ENCODE data around the gene RALGPS1. TPM values are rescaled to one million over a fixed set of nuclear protein-coding genes. Genes with fewer than 3 reads are reported as not detected.

The RALGPS1 gene
- total and polyA plus RNA-seq, 2 of the 8 experiments (the other 6 are each of a cell fraction or from before 2014, with no cell fraction given) = 20.0 to 23.5 TPM

DNA sequence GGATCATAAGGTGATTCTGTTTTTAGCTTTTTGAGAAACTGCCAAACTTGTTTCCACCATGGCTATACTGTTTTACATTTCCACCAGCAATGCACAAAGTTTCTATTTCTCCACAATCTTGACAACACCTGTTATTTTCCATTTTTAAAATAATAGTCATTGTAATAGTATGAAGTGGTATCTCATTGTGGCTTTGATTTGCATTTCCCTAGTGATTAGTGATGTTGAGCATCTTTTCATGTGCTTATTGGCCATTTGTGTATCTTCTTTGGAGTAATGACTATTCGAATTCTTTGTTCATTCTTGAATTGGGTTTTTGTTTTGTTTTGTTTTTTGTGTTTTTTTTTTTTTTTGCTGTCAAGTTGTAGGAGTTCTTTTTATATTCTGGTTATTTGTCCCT, 354.9 kb downstream of the RALGPS1 start:
- Histone ChIP-seq H3K36me3 (ENCODE audit: control insufficient read depth in 2 of 4, insufficient read depth in 4 of 4, low read length in 3 of 4) (no peaks in the 10 kb centered on the region; a peak in 1 of 8 replicates), H2BK120ac (replicated peaks; ENCODE audit: low read depth, low read length) (no peak overlapping the region), H3K4me2 (ENCODE audit: insufficient read depth in 1 of 2, low read depth in 2 of 2, low read length in 2 of 2) (no peak overlapping the region), H3K4me3 (ENCODE audit: extremely low read depth in 1 of 4, insufficient read depth in 2 of 4, low read depth in 3 of 4, low read length in 4 of 4) (no peak overlapping the region), H2AFZ (ENCODE audit: low read length) (no peak overlapping the region), H2BK20ac (ENCODE audit: low read length) (no peak overlapping the region), H3K27me3 (replicated peaks in 1 of 4; ENCODE audit: control insufficient read depth in 3 of 4, extremely low read depth in 1 of 4, insufficient read depth in 3 of 4, low read length in 3 of 4) (no peaks in the 10 kb centered on the region; a peak in 1 of 7 replicates), H3K79me1 (ENCODE audit: low read depth, low read length) (no peaks in the 10 kb centered on the region), H3K23ac (ENCODE audit: insufficient read length) (no peak overlapping the region), H4K8ac (ENCODE audit: extremely low read depth, insufficient read depth, low read length) (no peak overlapping the region), H3K4ac (replicated peaks; ENCODE audit: insufficient read length, low read depth, low read length) (no peak overlapping the region), H3K27ac (ENCODE audit: low read depth, low read length) (no peak overlapping the region), H2BK15ac (ENCODE audit: low read length) (no peak overlapping the region), H4K91ac (replicated peaks; ENCODE audit: insufficient read length, low read length) (no peak overlapping the region), H2AK5ac (ENCODE audit: low read depth, low read length) (no peak overlapping the region), H3K56ac (replicated peaks; ENCODE audit: insufficient read length, low read depth, low read length) (no peak overlapping the region), H3K4me1 (replicated peaks in 1 of 4; ENCODE audit: control insufficient read depth in 3 of 4, insufficient read depth in 4 of 4, low read length in 3 of 4) (peaks cover 0 to 5% (median 0%) of the 10 kb centered on the region in 4 experiments; a peak in 1 of 7 replicates), H3K14ac (ENCODE audit: insufficient read length) (no peak overlapping the region), H3K23me2 (ENCODE audit: low read depth, low read length) (no peaks in the 10 kb centered on the region), H3K18ac (ENCODE audit: extremely low read depth, low read length) (no peak overlapping the region), H3K9me3 (ENCODE audit: insufficient read depth in 2 of 2, low read depth in 1 of 2, low read length in 1 of 2) (no peaks in the 10 kb centered on the region), H4K20me1 (replicated peaks in 1 of 2; ENCODE audit: control insufficient read depth in 1 of 2, insufficient read depth in 2 of 2, low read length in 2 of 2) (no peaks in the 10 kb centered on the region), H3K9ac (replicated peaks in 1 of 4; ENCODE audit: extremely low read depth in 1 of 4, low read depth in 3 of 4, low read length in 3 of 4) (no peak overlapping the region), H3K79me2 (ENCODE audit: control insufficient read depth in 1 of 2, insufficient read depth in 2 of 2, low read length in 2 of 2) (no peaks in the 10 kb centered on the region), H2BK12ac (ENCODE audit: low read depth, low read length) (no peak overlapping the region), H2BK5ac (ENCODE audit: low read depth, low read length) (no peak overlapping the region), H4K5ac (ENCODE audit: insufficient read length, low read depth, low read length) (no peak overlapping the region)
- ChIA-PET POLR2A (ENCODE audit: partially characterized antibody) (no interaction called here), CTCF (ENCODE audit: partially characterized antibody) (interaction anchor here (0.9 to 1.3 kb wide), 2 partner anchors 19 to 1075 kb away, joined by 3 read pairs; no protein-coding TSS in a partner anchor)
- DNase-seq (ENCODE audit: low read depth in 1 of 2, low spot score in 2 of 2) (no peak), FAIRE-seq (no peak)
- 65% methylated on average over 1 of the region's 1 CpG; no CpG with 5 or more reads in 1 of the 2 experiments for WGBS, 2 experiments (ENCODE audit: extremely low coverage in 1 of 2, insufficient coverage in 1 of 2, insufficient read length in 1 of 2, insufficient replicate concordance in 2 of 2, low coverage in 1 of 2, low lambda C conversion rate in 2 of 2, missing lambda C conversion rate in 1 of 2)
- TF ChIP-seq TAF7 (optimal IDR thresholded peaks at IDR 0.05; ENCODE audit: borderline replicate concordance, low read depth, low read length) = no peak
- no peak for TF ChIP-seq JUN (IDR thresholded peaks at IDR 0.05; ENCODE audit: low read depth, low read length)
- no peak for TF ChIP-seq HDAC2 (IDR thresholded peaks at IDR 0.05; ENCODE audit: borderline replicate concordance in 1 of 2, low read depth in 2 of 2, low read length in 2 of 2)

Other genes with a start within 250 kb of the RALGPS1 start
- gene ZBTB43, start 109.7 kb upstream of the RALGPS1 start, total RNA-seq (2021; fragmentation: NEBNext Ultra II Directional; extraction: Animal tissue kit (Norgen Biotek cat#: 25700)) = 16.7 and 18.7 TPM in 2 replicates
- 3.0 and 4.1 TPM in 2 replicates for gene ZBTB43, start 109.7 kb upstream of the RALGPS1 start, polyA plus RNA-seq (2011; rRNA removed)
- 15.9 and 16.9 TPM in 2 replicates for gene ZBTB34, start 54.1 kb upstream of the RALGPS1 start, total RNA-seq (2021; fragmentation: NEBNext Ultra II Directional; extraction: Animal tissue kit (Norgen Biotek cat#: 25700))
- 5.5 and 8.2 TPM in 2 replicates for gene ZBTB34, start 54.1 kb upstream of the RALGPS1 start, polyA plus RNA-seq (2011; rRNA removed)
- gene ANGPTL2, start 207.9 kb downstream of the RALGPS1 start, total RNA-seq (2021; fragmentation: NEBNext Ultra II Directional; extraction: Animal tissue kit (Norgen Biotek cat#: 25700)) = 10.6 and 10.7 TPM in 2 replicates
- 5.9 and 9.0 TPM in 2 replicates for gene ANGPTL2, start 207.9 kb downstream of the RALGPS1 start, polyA plus RNA-seq (2011; rRNA removed)

Data from H1 (cell line).